Inflammatory macrophage treated with lipopolysaccharide for 4 hours (primary cell): ENCODE data around the gene MOGAT3.
A peak's percentile ranks its signal among the peaks of the same experiment; 100 is the strongest.
"Not testable (repeated sequence)": the region's sequence is repeated elsewhere in the genome, so short reads cannot be mapped to it uniquely, and the experiment has no call there.

Experiments
- DNase-seq: peaks from one replicate; pipeline ENCODE4 v3.0.0-alpha.2; 2020

Gene MOGAT3

DNA sequence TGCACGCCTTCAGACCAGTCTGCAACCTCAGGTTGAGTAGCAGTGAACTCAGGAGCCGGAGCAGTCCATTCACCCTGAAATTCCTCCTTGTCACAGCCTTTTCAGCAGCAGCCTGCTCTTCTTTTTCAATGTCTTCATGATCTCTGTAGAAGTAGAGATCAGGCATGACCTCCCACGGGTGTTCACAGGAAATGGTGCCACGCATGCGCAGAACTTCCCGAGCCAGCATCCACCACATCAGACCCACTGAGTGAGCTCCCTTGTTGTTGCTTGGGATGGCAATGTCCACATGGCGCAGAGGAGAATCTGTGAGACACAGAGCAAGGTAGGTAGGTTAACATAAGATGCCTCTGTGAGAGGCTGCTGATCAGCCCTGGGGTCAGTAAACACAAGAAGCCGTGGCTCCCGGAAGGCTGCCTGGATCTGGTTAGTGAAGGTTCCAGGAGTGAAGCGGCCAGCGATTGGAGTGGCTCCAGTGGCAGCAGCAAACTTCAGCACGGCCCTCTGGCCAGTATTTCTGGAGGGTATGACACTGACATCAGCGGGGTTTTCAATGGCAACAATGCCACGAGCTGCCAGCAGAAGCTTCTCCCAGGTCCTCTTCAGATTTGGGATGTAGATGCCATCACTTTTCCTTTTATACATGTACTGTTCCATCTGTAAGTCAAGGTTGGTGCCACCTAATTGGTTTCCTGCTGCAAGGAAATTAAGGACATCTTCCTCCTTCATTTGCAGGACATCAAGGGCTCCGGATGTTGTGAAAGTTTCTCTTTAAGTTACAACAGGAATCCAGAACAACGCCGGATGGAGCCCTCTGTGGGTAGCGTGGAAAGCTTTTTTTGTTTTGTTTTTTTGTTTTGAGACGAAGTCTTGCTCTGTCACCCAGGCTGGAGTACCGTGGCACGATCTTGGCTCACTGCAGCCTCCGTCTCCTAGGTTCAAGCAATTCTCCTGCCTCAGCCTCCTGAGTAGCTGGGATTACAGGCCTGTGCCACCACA, 3.2 kb upstream of the MOGAT3 start:
- DNase-seq, result peak; percentile 69

GRCh38 chr7:101202603-101202918, 1.7 kb upstream of the MOGAT3 start:
- DNase-seq, result no peak

GRCh38 chr7:101201695-101202602, 1.1 kb upstream of the MOGAT3 start:
- DNase-seq, result no peak

DNA sequence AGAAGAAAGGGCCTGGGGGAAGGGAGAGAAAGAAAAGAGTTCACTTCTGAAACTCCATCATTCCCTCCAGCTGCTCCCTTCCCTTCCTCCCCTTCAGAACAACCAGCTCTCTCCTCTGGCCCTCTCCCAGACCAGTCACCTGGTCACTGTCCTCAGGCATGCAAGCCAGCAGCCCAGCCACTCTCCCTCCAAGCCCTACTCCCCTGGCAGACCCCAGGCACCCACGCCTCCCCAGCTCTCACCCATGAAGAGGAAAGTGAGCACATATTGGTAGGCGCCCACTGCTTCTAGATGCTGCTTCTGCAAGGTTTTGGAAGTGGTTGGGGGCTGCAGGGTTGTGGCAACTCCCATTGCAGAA, 353 bp downstream of the MOGAT3 start:
- DNase-seq, result no peak

DNA sequence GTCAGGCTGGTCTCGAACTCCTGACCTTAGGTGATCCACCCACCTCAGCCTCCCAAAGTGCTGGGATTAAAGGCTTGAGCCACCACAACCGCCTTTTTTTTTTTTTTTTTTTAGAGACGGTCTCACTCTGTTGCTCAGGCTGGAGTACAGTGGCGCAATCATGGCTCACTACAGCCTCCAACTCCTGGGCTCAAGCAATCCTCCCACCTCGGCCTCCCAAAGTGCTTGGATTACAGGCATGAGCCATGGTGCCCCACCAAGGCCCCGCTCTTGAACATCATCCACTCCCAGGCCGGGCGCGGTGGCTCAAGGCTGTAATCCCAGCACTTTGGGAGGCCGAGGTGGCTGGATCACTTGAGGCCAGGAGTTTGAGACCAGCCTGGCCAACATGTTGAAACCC, 1.3 kb downstream of the MOGAT3 start:
- not testable (repeated sequence) for DNase-seq

DNA sequence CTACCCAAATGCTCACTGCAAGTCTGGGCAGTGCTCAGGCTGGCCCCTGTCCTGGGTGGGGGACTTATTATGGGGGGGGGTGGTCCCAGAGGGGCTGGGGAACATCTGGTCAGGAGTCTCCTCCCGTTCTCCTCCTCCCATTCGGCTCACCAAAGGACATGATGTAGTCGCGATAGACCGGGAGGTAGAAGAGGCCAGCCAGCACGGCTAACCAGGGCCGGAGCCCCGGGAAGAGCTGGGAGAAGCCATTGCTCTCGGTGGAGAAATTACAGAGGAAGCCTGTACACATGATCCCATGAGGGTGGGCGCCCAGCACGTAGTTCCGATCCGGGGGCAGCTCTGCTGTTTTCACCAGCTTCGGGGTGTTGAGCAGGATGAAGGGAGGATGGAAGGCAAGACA, 2.4 kb downstream of the MOGAT3 start:
- no peak for DNase-seq

DNA sequence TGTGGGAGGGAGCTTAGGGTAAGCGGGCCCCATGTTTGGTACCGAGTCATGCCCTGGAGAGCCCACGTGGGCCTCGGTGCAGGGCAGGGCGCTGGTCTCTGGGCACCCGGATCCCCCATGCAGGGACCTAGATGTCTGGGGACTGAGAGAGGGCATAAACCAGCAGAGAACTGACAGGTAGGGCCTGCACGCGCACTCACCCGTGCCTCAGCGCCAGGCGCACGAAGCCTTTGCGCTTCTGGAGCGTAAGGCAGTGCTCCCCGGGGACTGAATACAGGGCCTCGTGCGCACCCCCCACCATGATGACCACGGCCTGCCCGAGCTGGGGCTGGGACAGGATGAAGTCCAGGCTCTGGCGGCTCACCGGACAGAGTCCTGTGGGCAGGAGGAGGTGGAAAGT, 2.8 kb downstream of the MOGAT3 start:
- no peak for DNase-seq

DNA sequence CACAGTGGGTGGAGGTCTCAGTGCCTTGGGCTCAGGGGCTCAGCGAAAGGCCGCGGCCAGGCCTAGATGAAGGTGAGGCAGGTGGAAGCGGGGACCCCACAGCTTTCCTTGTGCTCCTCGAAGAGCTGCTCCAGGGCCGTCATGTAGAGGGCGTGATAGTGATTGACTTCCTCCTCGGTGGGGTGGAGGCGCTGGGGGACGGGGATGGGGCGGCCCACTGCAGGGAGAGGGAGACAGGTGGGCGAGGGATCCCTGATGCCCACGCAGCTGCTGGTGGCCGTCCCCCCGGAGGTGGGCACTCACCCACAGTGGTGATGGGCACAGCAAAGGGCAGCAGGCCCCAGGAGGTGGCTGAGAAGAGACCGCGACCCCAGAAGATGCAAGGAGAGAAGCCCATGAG, 5.0 kb downstream of the MOGAT3 start:
- DNase-seq, result no peak

GRCh38 chr7:101189109-101189508, 11.7 kb downstream of the MOGAT3 start:
- no peak for DNase-seq

DNA sequence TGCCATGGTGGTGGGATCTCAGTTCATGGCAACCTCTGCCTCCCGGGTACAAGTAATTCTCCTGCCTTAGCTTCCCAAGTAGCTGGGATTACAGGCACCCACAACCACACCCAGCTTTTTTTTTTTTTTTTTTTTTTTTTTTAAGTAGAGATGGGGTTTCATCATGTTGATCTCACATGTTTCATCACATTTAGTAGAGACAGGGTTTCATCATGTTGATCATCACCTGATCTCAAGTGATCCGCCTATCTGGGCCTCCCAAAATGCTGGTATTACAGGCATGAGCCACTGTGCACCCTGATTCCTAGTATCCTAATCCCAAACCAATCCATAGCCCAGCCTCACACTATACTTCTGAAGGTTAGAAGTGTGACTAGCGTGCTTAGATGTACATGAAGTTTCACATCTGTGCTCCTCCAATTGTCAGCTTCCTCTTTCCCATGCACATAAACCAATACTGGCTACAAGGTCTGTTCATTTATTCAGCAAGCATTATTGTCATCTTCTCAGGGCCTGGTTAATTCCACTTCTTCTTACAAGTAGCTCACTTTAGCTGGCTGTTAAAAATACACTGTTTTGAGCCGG, 13.9 kb downstream of the MOGAT3 start:
- DNase-seq, result peak; percentile 75

DNA sequence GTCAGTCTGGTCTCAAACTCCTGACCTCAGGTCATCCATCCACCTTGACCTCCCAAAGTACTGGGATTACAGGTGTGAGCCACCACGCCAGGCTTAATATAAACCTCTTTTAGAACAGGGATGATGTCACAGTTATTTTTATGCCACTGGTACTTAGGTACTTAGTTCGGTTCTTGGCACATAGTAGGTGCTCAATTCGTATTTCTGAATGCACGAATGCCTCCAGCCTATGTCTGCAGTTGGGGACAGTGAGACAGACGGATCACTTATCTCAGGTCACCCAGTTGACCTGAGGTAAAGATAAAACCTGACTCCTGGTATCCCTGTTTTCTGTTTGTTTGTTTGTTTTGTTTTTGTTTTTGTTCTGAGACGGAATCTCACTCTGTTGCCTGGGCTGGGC, 14.6 kb downstream of the MOGAT3 start:
- DNase-seq, result no peak

GRCh38 chr7:101185258-101185839, 15.5 kb downstream of the MOGAT3 start:
- DNase-seq, result peak; percentile 64

DNA sequence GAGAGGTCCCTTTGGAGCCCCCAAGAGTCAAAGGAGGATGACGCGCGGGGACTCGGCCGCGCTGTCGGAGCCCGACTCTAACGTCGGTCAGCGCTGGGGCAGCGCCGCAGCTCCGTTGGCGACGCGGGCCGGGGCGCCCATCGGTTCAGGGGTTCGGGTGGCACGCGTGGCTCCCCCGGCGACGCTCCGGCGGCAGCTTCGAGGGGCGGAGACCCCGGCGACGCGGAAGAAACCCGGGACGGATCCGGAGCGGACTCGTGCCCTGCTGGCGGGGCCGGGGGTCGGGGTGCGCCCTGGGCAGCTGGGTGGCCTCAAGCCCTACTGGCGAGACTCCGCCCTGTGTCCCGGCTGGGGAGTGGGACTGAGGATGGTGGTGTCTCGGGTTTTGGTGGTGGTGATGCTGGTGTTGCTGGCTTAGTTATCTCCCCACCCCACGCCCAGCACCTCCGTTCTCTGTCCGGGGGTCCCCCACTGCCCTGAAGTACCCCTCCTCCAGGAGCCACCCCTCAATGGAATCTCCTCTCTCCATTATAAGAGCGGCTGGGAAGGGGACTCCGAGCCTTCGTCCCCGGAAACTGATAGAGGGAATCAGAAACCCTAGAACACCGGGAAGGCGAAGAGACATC, 20.6 kb downstream of the MOGAT3 start, which contains the start of gene NAT16:
Gene NAT16 (minus strand): TSS at position 164 of the 626 bp plus-strand sequence. CDS start 5,486 bp downstream, outside the sequence.
- no peak for DNase-seq

GRCh38 chr7:101179713-101180112, 21.1 kb downstream of the MOGAT3 start:
- DNase-seq, result no peak

- DNase-seq, result no peak
Measured at GRCh38 chr7:101179117-101179516, 21.7 kb downstream of the MOGAT3 start.

DNA sequence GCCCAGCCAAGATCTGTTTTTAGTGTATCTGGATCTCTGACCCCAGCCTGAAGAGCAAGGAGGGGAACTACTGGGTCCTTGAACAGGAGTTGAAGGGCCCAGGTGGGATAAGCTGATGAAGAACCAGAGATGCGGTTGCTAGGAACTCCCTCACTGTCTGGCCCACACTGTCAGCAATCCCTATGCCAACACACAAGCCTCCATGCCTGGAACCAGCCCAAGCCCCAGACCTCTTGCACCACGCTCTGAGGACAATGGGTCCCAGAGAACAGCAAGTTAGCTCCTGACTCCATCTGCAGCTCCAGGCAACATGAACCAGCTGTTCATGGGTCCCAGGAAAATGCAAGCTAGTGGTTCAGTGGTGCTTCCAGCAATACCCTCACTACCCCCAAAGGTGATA, 23.2 kb downstream of the MOGAT3 start:
- DNase-seq, result no peak

DNA sequence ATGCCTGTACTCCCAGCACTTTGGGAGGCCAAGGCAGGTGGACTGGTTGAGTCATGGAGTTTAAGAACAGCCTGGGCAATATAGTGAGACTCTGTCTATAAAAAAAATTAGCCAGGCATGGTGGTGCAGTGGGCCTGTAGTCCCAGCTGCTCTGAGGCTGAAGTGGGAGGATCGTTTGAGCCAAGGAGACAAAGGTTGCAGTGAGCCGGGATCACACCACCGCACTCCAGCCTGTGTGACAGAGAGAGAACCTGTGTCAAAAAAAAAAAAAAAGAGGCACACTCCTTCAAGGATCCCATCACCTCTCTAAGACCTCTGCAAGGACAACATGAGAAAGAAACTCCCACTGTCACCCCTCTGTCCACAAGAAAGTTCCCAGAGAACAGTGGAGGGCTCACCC, 25.2 kb downstream of the MOGAT3 start:
- no peak for DNase-seq

DNA sequence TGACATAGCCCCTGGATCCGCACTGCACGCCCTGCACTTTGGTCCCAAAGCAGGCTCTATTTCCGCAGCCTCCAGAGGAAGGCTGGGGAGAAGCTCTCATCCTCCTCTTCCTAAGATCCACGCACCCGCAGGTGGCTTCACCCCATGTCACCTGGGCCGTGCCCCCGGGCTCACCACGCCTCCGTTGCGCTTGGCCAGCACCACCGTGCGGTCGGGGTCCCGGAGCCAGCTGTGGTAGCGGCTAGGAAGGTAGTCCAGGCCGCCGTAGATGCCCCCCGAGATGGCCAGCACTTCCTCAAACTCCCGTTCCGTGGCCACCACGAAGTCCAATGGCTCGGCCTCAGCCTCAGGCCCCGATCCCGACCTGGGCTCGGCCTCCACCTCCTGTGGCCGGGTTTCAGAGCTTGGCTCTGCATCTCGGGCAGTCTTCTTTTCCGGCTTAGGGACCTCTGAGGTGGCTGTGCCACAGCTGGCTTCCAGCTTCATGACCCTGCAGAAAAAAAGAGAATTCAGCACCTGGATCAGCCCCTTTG, 26.4 kb downstream of the MOGAT3 start:
- DNase-seq, result no peak

DNA sequence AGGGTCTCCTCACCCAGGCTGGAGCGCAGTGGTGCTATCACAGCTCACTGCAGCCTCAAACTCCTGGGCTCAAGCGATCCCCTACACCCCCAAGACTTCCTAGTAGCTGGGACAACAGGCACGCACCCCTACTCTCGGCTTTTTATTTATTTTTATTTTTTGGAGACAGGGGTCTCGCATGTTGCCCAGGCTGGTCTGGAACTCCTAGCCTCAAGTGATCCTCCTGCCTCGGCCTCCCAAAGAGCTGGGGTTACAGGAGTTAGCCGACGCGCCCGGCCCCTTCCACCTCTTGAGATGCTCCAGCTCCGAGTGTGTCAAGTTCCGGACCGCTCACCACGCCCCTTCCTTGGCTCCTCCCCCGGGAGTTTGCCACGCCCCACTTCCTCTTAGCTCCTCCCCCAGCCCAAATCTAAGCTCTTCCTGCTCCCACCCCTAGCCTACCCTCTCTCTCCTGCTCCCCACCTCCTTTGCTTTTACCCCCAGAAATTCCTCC, 27.0 kb downstream of the MOGAT3 start:
- DNase-seq, result peak; percentile 55

DNA sequence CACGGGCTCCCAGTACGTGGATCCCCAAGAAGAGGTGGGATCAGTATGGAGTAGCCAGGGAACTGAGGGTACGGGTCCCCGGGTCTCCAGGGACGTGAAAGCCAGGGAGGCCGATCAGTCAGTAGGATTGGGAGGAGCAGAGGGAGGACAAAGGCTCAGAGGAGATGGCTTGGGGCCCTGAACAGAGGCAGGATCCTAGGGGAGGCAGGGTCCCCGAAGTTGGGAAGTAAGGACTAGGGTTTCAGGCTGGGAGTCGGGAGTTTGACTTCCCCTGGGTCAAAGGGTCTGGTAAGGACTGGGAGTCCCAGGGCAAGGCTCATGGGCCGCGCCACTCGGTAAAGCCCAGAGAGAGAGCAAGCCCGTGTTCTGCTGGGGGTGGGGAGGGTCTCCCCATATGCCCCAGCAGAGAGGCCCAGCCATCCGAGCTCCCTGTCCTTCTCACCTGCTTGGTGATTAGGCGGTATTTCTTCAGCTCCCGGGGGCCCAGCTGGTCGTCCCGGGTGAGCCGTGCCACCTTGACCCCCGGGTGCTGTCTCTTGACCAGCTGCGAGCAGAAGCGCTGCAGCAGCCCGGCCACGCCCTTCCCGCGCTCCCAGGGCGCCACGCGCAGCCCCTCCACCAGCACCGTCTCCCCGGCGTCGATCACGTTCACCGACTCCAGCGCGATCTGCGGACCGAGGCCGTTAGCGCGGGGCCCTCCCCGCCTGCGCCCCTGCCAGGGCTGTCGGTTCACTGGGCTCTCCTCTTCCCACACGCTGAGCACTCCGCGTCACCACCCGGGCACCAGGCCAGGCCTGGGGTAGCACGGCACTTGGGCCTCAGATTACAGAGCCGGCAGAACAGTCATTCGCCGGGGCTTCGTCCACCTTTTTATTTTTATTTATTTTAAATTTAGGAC, 27.7 kb downstream of the MOGAT3 start:
- DNase-seq, result peak; percentile 44
